ENCODE measurements around the gene KRT20. TPM values are rescaled to one million over a fixed set of nuclear protein-coding genes. Genes with fewer than 3 reads are reported as not detected.

Gene KRT20
- polyA plus RNA-seq, 3 donors, result 0.03 to 6.9 (median 0.22) TPM

DNA sequence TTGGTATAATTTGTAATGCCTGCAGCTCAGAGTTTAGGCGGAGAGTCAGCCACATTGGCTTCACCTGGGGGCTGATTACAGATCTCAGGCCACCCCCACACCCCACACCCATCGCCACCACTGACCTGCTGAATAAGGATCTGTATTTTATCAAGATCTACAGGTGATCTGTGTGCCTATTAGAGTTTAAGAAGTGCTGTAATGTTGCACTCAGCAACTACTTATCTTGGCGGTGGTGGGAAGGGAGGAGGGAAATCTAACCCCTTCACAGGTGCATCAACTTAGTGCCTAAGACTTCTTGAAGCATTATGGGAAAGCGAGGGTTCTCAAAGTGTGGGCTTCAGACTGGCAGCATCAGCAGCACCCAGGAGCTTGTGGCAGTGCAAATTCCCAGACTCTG is 17.5 kb upstream of the KRT20 start:
- 70 to 92% (median 89%) methylated on average over 4 of the region's 4 CpGs for WGBS, 3 donors
- no peak overlapping the region for H3K27ac ChIP-seq (ENCODE audit: low read depth, low read length)

DNA sequence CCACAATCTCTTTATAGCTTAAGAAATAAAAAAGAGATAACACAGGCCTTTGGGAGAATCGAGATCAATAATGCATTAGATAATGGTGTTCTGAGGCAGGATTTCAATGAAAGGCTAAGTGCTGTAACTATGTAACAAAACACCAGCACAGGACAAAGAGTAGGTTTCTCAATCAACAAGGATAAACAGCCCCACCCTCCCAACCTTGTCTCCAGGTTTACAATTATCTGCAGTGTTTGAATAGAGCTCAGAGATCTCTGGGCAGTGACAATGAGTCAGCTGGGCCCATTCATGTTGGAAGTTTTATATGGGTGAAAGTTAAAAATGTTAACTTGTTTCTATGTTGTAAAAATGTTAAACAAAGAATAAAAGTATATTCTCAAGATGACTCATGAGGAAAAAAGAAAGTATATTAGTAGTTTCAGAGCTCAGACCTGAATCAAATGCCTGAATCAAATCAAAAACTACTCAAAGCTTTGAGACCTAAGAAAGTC is 17.0 kb upstream of the KRT20 start:
- no peak overlapping the region for H3K27ac ChIP-seq (ENCODE audit: low read depth, low read length)

DNA sequence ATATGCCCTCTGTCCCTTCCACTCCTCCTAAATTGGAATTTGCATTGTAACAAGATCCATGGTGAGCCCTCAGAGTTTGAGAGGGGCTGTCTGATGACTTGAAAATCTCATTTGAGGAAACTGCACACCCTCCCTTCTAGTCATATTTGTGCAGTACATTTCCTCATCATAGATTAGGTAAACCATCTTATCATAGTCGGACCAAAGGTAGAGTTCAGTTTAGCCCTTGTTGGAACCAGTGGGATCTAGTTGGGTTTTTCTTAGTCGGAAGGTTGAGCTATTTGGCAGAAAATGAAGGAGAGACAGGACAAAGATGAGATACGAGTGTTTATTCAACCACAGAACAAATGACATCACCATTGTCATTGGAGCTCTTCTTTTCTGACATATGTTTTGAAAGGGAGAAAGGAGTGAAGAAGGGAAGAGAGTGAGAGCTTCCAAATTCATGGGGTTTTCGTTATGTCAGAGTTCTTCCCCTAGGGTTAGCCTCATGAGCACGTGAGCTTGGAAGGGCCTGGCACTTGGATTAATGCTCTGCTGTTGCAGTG is 15.8 kb upstream of the KRT20 start:
- no peak overlapping the region for H3K27ac ChIP-seq (ENCODE audit: low read depth, low read length)
- WGBS, 3 donors, result 60 to 83% (median 77%) methylated on average over 5 of the region's 5 CpGs

More for the DNA sequence above, 17.0 kb upstream of the KRT20 start:
- WGBS, 3 donors, result 38 to 94% (median 88%) methylated on average over 1 of the region's 1 CpG

DNA sequence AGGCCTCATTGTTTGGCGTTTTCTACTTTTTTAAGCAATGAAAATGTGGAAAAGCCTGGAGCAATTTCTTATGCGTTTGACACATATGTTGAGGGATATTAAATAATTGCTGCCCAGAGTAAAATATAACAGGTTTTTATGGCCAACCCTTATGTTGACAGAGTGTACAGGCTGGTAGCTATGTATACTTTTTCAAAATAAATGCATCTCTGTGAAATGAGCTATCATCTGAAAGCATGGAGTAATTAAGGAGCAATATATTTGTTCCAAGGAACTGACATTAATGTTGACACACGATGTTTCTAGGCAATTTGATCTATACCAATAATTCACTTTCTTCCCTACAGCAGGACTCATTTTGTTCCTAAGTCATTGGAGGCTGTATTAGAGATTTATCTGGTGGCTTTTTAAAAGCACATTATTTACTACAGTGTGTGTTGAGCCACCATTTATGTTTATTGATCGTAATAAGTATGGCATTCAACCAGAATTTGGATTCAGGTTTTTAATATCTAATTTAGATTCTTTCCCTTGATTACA is 11.9 kb upstream of the KRT20 start:
- H3K27ac ChIP-seq (ENCODE audit: low read depth, low read length), result no peak overlapping the region
- 67 to 92% (median 90%) methylated on average over 4 of the region's 4 CpGs for WGBS, 3 donors

DNA sequence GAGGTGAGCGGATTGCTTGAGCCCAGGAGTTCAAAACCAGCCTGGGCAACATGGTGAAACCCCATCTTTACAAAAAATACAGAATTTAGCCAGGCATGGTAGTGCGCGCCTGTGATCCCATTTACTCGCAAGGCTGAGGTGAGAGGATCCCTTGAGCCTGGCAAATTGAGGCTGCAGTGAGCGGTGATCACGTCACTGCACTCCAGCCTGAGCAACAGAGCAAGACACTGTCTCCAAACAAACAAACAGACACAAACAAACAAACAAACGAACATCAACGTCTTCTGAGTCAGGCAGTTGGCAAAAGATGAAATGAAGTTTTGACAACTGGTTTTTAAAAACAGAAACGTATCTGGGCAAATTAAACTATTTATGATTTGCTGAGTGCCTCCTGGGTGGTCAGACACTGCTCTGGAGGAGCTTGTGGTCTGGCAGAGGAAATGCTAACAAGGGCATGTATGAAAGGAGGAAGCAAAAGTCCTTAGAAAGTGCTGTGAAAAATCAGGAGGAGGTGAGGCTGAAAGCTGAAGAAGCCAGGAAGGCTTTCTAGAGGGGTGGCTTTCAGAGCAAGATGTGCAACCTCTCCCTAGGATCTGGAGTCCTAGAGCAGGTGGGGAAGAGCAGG is 10.2 kb upstream of the KRT20 start:
- no peak overlapping the region for H3K27ac ChIP-seq (ENCODE audit: low read depth, low read length)
- WGBS, 3 donors, result 65 to 70% (median 69%) methylated on average over 9 of the region's 9 CpGs

DNA sequence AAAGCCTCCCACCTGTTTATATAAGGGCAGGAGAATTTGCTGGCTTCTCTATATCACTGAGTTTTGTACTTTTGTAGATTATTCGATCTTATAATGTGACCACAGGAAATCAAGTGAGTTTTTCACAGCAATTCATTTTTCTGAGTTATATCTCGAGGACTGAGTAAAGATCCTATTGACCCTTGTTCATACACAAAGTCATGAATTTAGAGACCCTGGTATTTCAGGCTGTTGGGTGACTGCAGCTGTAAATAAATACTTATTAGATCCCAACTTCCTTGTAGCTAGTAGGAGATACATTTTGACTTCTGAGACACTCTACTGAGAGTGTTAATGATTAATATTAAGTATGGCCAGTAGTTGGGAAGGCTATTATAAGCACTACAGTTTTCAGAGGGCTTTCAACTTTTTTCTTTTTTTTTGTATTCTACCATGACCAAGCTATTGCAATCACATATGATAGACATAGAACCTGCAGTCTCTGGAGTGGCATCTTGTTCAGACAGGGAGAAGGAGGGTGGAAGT is 3.2 kb upstream of the KRT20 start:
- no peak overlapping the region for H3K27ac ChIP-seq (ENCODE audit: low read depth, low read length)
- 54 to 85% (median 81%) methylated on average over 2 of the region's 2 CpGs for WGBS, 3 donors

DNA sequence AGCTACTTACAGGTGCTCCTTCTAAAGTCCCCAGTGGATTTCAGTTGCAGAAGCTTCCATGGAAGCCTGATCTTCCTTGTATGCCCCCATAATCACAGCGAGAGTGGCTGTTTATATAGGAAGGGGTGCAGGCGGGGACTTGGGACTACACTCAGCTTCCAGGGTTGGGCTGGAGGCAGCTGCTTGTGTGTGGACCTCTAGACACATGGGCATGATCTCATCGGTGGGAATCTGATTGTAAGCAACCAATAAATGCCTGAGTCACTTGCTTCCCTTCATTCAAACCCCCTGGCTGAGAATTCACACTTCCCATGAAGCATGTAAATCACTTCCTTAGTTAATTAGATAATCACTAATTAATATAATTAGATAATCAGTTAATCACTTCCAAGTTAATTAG is 1.0 kb upstream of the KRT20 start:
- no peak overlapping the region for H3K27ac ChIP-seq (ENCODE audit: low read depth, low read length)
- 52 to 75% (median 59%) methylated on average over 3 of the region's 3 CpGs for WGBS, 3 donors

DNA sequence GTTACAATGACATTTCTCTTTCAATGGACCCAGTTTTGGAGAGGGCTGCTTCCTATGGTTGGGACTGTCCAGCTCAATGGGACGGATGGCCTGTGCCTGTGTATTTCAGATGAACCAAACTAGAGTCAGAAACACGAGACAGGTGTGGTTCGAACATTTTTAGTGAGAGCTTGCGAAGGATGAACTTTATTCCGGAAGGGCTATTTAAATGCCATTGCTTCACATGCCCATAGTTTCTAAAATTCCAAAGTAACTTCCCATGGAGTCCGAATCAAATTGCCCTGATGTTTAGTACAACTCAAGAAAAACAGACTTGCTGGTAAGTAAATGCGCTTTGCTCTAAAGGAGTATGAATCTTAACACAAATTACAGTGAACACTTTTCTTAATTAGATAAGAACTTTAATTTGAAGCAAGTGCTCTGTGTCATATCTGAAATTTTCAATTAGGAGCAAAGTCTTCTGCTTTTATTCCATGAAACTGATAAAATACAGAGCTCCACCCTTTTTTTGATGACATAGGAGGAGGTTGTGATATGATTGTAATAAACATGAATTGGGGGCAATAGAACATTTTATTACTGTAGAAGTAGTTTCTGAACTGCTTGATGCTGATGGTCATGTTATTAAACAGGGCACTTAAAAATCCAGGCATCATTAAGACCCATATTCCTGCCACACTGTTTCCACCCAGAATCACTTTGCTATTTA is 1.3 kb downstream of the KRT20 start:
- WGBS, 3 donors, result 87 to 96% (median 93%) methylated on average over 7 of the region's 7 CpGs

DNA sequence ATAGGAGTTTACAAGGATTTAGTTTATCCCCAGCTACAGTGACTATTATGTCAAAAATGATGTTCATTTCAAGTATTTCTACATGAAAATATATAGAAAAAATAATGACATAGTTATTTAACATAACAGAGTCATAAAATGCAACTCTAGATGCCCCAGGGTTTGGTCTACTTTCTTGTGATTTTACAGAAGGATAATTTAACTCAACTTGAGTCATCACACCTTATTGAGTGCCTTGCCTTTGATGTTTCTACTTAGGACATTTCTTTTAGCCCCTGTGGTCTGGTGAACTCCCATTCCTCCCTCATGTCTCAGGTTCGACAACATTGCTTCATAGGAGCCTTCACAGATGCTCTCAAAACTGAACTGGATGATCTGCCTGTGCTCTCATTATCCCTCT is 2.0 kb downstream of the KRT20 start:
- 68 to 95% (median 93%) methylated on average over 1 of the region's 1 CpG for WGBS, 3 donors

More for the DNA sequence above, 1.3 kb downstream of the KRT20 start:
- no peak overlapping the region for H3K27ac ChIP-seq (ENCODE audit: low read depth, low read length)

DNA sequence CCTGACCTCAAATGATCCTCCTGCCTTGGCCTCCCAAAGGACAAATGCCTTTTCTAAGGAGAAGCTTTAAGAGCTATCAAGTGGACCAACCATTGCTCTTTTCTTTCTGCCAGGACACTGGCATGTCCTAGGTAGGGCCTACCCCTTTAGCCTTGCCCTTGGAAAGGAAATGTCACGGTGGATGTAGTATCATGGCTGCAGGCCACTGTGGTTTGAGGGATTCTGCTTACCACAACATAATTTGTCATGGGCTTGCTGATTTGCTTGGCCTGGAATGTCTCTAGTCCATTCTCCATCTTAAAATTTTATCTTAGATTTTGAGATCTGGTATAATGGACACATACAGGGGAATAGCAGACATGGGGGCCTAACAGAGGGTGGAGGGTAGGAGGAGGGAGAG is 6.0 kb downstream of the KRT20 start:
- no peak overlapping the region for H3K27ac ChIP-seq (ENCODE audit: low read depth, low read length)
- 73 to 96% (median 91%) methylated on average over 1 of the region's 1 CpG for WGBS, 3 donors

More for the DNA sequence above, 2.0 kb downstream of the KRT20 start:
- H3K27ac ChIP-seq (ENCODE audit: low read depth, low read length), result no peak overlapping the region

DNA sequence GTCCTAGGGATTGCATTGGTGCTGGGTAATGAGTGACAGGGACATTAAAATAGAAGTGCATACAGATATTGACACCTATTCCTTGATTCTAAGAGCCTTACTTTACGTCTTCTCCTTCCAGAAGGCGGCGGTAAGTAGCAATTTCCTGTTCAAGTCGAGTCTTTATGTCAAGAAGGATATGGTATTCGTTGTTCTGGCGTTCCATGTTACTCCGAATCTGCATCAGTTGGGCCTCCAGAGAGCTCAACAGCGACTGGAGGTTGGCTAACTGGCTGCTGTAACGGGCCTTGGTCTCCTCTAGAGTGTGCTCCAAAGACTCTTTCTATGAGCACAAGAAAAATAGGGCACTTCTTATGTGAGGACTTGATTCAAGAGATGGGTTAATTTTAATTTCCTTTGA is 7.0 kb downstream of the KRT20 start:
- H3K27ac ChIP-seq (ENCODE audit: low read depth, low read length), result no peak overlapping the region
- 86 to 90% (median 88%) methylated on average over 9 of the region's 9 CpGs for WGBS, 3 donors

DNA sequence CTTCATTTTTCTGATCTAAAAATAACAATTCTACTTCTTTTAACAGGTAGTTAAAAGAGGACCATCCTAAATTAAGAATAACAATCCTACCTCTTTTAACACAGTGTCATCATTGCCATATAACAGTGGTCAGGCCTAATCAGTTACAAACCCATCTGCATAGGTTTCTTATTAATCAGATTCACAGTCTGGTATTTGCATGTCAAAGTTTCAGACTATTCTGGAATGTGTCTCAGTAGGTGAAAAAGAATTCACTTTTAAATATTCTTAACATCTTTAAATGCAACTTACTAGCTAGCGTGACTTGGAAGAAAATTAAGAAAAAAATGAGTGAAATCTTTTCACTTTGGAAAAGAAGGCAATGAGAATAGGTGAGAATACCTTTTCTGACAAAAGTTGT is 11.2 kb downstream of the KRT20 start:
- H3K27ac ChIP-seq (ENCODE audit: low read depth, low read length), result no peak overlapping the region
- WGBS, 3 donors, result 67 to 95% (median 94%) methylated on average over 1 of the region's 1 CpG

DNA sequence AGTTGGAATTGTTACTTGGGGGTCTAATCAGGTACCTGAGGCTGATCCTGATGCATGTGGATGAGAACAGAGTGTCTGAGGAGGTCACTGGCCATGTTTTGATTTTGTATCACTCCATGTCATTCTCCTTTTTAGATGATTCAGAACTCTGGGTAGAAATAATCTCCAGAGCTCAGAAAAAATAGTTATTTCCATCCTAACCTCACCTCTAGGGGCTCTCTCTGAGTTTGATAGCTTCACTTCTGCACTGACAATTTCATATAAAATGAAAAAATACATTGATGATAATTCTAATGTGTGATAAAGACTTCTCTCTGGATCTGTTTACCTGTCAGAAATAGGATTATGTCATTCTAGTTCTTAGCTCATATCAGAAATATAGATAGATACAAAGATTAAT is 11.8 kb downstream of the KRT20 start:
- H3K27ac ChIP-seq (ENCODE audit: low read depth, low read length), result no peak overlapping the region

DNA sequence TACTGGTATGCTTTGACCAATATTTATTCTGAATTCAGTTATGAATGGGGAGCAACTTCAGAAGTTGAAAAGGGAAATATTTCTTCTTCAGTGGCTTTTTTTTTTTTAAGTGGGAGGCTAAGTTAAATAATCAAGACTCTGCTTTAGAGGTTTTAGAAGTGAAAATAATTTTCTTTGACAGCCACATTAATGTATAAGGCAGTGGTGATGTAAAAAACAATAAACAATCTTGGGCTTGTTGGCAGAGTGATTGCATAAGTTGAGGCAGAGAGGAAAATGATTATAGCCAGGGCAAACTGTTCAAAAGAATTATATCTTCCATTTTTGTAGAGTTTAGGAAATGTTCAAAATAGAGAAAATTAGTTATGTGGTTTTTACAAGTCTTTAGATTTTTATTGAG is 12.6 kb downstream of the KRT20 start:
- no peak overlapping the region for H3K27ac ChIP-seq (ENCODE audit: low read depth, low read length)

DNA sequence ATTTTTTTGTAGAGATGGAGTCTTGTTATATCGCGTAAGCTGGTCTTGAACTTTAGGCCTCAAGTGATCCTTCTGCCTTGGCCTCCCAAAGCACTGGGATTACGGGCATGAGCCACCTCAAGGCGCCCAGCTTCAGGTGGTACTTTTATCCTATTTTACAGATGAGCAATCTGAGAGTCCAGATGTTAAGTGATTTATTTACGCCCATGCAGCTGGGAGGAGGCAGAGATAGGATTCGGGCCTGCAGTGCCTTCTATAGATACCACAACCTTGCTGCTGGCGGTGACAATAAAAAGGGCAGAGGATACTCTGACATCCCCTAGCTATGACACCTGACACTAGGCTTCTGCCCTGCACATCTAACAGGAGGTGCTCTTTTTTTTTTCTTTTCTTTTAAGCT is 13.7 kb downstream of the KRT20 start:
- H3K27ac ChIP-seq (ENCODE audit: low read depth, low read length), result no peak overlapping the region
- WGBS, 3 donors, result 91 to 99% (median 97%) methylated on average over 7 of the region's 7 CpGs

DNA sequence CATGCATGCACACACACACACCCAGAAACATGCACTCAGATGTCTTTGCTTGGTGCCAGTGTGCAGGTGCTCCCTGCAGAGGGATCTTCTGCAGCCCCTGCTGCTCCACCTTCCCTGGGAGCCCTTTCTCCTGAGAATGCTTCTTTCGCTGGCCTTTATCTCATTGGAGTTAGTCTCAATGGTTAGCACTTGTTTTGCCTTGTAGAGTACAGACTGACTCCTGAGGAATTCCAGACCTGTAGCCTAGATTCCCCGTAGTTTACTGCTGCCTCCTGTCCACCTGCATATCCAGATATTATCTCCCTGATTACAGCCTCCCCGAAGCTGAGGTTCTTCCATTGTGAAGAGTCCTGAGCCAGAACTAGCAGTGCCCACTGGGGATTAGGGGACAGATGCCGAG is 14.9 kb downstream of the KRT20 start:
- WGBS, 3 donors, result 66 to 82% (median 78%) methylated on average over 4 of the region's 4 CpGs
- H3K27ac ChIP-seq (ENCODE audit: low read depth, low read length), result no peak overlapping the region

DNA sequence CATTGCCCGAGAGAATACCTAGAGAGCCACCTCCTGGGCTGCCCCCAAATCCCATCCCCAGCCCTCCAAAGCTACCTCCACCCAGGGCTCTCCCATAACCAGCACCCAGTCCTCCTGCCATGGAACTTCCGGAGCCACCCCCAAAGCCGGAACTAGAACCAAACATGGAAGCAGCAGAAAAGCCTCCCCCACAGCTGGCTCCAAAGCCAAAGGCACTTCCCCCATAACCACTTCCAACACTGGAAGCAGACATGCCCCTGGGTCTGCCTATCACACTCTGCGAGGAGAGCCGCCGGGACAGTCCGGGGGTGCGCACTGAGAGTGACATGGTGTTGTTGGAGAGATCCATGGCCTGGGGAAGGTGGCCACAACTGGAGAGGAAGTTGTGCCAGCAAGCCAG is 18.2 kb downstream of the KRT20 start, which contains the start of gene KRT12:
KRT12 (minus strand) TSS at position 386 of the 400 bp plus-strand sequence; CDS start at position 349, 37 bp downstream.
- 84 to 92% (median 88%) methylated on average over 8 of the region's 8 CpGs for WGBS, 3 donors
- H3K27ac ChIP-seq (ENCODE audit: low read depth, low read length), result no peak within 1 kb of the TSS

DNA sequence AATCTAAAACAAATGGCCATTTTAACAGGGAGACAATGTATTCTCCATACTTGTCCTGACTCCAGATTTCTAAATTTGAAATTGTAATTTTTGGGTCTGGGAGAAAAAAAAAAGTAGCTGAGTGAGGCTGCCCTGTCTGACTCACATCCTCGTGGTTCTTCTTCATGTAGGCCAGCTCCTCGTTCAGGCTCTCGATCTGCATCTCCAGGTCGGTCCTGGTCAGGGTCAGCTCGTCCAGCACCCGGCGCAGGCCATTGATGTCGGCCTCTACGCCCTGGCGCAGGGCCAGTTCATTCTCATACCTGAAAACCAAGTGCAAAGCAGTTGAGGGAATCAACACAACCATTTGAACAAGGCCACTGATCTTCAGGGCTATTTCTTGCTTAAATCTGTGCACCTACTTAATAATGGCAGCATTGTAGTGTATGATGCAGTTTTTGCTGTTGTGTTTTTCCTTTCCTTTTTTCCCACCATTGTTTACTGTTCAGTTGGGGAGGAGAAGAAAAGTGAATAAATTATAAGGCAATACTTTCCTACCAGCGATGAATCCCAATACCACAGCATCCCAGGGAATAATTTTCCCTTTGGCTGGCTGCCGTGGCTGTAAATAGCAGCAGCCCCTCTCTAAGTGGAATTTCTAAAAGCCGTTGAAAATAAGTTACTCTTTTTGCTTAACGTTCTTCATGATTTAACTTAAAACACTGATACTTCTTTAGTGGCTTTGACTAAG is 20.2 kb downstream of the KRT20 start:
- no peak overlapping the region for H3K27ac ChIP-seq (ENCODE audit: low read depth, low read length)
- 79 to 83% (median 80%) methylated on average over 14 of the region's 14 CpGs for WGBS, 3 donors
